Measurements from ENCODE around the gene LUZP1.
A peak's percentile ranks its signal among the peaks of the same experiment; 100 is the strongest.
"Not testable (repeated sequence)": the region's sequence is repeated elsewhere in the genome, so short reads cannot be mapped to it uniquely, and the experiment has no call there.

Gene LUZP1

DNA sequence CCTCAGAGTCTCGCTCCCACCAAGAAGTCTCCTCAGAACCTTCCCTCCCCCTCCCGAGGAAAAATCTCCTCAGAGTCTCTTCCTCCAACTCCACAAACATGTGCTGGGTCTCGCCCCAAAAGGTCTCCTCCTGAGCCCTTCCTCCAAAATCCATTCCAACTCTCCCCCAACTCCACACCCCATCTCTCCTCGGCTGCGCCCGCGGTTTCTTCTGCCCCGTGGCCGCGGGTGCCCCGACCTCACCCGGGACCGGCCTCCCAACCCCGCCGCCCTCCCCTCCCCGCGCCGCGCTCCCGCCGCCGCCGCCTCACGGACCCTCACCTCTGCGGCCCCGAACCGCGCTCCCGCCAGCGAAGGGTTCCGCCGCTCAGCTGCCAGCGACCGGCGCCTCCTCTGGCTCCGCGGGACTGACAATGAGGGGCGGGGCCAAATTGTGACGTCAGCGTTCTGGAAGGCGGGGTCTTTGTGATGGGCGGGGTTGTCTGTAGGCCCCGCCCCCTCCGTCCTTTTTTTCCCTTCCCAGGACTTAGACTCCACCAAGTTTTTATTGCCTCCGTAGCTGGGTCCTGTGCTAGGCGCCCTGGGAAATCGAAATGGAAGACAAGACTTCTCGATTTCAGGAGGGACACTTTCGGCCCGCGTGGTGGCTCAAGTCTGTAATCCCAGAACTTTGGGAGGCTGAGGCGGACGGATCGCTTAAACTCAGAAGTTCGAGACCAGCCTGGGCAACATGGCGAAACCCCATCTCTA lies at the start of gene LUZP1:
LUZP1 (minus strand) TSS at position 412 of the 750 bp plus-strand sequence.
- peak; percentile 82 for DNase-seq (ENCODE audit: low read depth)

DNA sequence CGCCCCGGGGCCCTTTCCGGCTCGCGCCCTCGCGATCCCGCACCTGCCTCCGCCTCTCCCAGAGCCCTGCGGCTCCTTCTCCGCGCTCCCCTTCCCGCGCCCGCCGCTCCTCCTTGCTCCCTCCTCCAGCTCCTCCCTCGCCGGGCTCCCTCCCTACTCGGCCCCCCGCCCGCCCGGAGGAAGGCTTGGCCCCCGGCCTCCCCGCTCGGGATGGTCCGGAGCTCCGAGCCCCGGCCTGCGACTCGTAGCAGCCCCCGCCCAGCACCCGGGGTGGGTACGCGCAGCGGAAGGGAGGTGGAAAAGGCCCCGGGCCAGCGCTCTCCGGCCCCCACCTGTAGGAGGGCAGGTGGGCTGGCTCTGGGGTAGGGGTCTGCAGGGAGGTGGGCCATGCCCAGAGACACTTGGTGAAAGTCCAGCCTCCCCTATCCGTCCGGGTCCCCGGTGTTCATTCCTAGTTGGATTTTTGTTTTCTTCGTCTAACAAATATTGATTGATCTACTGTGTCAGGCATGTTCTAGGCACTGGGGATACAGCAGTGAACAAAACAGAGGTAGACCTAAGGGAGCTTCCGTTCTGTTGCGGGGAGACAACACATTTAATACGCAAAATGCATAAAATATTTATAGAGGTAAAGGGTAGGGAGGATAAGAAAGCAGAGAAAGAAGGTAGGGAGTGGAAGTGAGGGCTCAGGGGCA lies 48.9 kb upstream of the LUZP1 start, which contains the start of gene HTR1D:
HTR1D (minus strand) TSS at position 82 of the 695 bp plus-strand sequence. CDS start 23,283 bp downstream, outside the sequence.
- DNase-seq (ENCODE audit: low read depth): no peak

DNA sequence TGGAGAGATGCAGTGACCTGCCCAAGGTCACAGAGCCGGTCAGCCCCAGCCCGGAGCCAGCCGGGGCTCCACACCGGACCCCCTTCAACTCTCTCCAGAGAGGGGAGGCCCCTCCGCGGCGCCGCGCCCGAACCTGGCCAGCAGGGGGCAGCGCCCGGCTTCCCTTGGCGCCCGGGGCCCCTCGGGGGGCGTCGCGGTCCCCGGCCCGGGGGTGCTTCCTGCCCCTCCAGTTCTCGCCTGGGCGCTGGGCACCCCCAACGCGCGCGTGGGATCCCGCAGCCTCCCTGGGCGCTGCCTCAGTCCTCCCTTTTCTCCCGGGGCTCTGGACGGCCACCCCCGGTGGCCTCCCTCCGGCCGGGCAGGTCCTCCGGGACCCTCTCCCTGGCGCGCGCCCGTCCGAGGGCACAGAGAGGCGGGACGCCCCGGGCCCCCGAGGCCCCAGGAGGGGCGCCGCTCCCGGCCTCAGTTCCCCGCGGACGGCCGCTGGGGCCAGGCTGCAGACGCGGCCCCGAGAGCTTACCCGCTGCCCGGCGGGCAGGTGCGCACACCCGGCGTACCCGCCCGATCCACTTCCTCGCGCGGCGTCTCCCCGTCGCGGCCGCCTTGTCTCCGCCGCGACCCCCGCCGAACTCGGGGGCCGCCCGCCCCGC lies 48.2 kb upstream of the LUZP1 start:
- DNase-seq (ENCODE audit: low read depth): no peak

DNA sequence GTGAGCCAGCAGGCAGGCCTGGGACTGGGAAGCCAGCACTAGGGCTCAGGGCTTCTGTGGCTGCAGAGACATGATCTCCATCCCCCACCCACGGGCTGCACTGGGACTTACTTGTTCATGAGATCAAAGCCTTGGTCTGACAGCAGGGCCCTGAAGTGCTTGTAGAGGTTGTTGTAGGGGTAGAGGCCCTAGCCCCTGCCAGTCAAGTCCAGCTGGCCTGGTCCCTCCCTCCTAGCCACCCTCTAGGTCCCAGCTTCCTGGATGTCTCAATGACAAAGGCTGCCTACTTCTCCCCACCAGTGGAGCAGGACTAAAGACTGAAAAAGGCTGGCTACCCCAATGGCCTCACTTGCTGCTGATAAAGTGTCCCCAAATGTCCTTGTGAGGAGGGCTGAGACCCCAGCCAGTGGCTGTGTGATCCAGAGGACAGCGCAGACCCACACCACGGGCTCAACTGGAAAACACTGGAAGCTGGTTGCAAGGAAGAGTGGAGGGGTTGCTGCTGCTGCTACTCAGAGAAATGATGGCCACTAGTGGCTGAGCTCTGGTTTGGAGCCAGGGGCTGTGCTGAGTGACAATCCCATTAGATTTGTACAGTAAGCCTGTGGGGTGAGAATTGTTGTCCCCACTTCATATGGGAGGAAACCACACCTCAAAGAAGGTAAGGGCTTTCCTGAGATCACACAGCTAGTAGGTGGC lies 47.2 kb upstream of the LUZP1 start:
- DNase-seq (ENCODE audit: low read depth): no peak

DNA sequence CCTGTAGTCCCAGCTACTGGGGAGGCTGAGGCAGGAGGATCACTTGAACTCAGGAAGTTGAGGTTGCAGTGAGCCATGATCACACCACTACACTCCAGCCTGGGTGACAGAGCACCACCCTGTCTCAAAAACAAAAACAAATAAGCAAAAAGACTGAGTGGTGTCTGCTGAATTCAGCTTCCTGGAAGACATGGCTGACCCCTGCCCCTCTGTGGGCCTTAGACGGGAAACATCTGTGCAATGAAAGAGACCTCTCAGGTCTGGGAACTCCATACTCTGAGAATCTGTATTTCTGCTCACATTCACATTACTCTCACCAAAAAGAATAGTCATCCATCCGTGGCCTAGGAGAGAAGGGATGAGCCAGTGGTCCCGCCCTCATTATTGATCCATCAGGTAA lies 46.6 kb upstream of the LUZP1 start:
- no peak for DNase-seq (ENCODE audit: low read depth)

DNA sequence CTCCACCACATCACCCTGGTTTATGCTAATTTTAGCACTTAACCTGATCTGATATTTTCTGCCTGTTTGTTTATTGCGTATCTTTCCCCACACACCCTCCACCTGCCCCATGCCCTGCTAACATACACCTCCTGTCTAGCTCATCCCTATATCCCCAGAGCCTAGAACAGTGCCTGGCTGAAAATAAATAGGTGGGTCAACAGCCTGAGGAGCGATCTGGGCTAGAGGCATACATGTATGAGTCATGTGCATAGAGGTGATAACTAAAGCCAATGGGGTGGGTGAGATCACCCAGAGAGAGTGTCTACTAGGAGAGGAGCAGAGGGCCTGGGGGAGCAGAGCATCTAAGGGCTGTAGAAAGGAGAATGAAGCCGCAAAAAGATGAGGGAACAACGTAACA lies 46.0 kb upstream of the LUZP1 start:
- no peak for DNase-seq (ENCODE audit: low read depth)

DNA sequence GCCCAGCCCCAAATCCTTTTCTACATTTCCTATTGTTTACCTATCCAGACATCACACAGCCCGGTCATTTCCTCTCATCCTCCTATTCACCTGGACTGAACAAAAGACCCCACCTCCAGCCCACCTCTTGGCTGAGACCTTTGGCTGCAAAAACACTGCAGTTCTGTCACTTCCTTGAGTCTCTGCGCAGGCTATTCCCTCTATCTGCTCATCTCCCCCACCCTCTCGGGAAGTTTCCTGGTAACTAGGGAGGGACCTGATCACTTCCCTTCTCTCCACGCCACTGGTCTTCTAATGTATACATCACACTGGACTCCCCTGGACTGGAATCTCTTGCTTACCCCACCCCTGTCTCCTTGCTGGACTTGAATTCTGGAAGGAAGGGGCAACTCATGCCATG lies 43.3 kb upstream of the LUZP1 start:
- DNase-seq (ENCODE audit: low read depth): no peak

DNA sequence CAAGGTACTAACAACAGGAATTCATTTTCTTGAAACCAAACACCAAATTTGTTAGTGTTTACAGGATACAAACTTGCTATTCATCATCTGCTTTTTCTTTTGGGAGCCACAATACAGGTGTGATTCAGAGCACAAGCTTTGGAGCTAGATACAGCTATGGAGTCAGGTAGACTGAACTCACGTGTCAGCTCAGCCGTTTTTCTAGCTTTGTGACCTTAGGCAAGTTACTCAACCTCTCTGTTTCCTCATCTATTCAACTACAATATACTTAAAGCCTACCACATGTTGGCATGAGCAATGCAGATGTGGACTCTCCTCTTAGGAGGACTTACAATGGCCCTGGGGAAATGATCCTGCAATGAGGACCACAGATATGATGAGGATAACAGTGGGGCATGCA lies 42.3 kb upstream of the LUZP1 start:
- no peak for DNase-seq (ENCODE audit: low read depth)

DNA sequence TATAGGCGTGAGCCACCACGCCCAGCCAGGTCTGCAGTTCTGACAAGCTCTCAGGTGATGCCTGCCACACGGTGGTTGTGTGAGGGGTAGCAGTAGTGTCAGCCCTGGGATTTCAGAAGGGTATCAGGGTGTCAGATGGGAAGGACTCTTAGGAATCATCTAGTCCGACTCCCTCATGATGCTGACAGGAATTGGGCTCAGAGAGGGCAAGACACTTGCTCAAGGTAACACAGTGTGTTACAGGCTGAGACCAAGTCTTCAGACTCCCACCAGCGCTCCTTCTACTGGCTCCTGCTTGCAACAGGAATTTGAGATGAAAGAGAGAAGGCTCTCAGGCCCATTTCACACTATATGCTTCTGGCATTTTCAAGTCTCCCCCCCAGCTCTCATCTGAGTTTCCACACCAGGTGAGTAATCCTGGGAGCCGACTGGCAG lies 41.7 kb upstream of the LUZP1 start:
- DNase-seq (ENCODE audit: low read depth): no peak

DNA sequence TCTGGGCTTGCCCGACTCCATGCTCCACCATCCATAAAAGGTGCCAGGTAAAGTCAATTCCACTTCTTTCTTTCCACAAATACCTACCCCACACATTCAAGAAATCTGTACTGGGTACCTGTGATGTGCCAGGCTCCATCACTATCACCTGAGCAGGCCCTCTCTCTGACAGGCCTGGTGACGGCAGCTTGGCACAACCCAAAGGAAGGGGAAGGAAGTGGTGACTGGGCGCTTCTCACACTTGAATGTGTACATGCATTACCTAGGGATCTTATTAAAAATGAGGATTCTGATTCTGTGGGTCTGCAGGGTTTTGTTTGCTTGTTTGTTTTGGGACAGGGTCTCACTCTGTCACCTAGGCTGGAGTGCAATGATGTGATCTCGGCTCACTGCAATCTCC lies 41.1 kb upstream of the LUZP1 start:
- DNase-seq (ENCODE audit: low read depth): no peak

DNA sequence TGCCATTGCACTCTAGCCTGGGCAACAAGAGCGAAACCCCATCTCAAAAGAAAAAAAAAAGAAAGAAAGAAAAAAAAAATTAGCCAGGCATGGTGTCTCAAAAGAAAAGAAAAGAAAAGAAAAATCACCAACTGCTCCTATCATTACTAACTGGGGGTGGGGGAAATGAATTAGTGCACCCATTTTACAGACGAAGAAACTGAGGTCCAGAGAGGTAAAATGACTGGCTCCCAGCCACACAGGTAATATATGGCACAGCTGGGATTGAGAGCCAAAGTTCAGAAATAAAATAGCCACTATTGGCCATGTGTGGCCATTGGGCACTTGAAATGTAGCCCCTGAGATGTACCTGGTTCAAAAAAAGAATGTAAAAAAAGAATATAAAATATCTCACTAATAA lies 39.9 kb upstream of the LUZP1 start:
- DNase-seq (ENCODE audit: low read depth): no peak

DNA sequence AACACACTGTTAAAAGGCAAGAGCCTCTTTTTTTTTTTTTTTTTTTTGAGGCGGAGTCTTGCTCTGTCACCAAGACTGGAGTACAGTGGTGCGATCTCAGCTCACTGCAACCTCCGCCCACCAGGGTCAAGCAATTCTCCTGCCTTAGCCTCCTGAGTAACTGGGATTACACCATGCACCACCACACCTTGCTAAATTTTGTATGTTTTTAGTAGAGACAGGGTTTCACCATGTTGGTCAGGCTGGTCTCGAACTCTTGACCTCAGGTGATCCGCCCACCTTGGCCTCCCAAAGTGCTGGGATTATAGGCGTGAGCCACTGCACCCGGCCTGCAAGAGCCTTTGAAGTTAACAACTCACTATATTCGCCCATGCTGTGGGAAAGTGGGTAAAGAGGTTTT lies 39.1 kb upstream of the LUZP1 start:
- not testable (repeated sequence) for DNase-seq (ENCODE audit: low read depth)

DNA sequence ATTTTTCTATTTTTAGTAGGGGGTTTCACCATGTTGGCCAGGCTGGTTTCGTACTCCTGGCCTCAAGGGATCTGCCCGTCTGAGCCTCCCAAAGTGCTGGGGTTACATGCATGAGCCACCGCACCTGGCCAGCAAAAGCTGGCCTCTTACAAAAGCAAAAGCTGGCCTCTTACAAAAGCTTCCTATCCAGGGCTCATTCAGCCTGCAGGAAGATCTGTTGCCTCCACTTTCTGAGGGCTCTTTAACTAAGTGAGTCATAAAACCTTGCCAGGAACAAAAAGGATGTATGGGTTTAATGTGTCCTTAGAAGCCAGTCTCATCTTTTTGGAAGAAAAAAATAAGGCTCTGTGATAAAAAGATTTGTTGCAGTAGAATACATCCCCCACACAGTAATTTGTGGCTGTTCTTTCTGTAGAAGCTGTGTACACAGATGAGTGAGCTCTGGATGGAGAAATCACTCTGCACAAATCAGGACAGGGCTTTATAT lies 33.6 kb upstream of the LUZP1 start:
- DNase-seq (ENCODE audit: low read depth): no peak

DNA sequence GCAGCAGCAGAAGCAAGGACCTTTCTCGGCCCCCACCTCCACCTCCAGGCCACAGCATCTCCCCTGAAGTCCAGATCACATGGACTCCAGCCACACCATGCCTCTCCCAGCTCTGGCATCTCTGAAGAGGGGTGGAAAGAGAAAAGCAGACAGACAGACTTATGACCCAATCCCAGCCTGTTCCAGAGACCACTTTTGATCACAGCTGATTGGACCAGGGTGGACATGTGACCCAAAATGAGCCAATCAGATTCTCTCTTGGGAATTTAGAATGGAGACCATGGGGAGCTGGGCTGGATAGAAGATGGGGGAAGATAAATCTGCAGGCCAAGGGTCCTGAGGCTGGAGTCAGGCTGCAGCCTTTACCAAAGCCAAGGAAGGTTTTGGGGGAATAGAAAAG lies 32.2 kb upstream of the LUZP1 start:
- no peak for DNase-seq (ENCODE audit: low read depth)

DNA sequence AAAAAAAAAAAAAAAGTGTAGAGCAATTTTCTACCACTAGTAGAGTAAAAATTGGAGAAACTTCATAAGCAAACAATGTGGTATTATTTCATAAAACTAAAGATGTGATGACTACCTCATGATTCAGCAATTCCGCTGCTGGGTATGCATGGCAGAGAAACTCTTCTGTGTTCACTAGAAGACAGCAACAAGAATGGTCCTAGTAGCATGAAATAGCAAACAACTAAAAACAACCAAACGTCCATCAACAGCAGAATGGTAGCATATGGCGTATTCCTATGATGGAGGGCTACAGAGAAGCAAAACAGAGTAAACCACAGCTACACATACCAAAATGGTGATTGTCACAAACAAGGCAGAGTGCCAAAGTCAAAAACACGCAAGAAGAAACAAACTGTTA lies 29.7 kb upstream of the LUZP1 start:
- DNase-seq (ENCODE audit: low read depth): no peak

DNA sequence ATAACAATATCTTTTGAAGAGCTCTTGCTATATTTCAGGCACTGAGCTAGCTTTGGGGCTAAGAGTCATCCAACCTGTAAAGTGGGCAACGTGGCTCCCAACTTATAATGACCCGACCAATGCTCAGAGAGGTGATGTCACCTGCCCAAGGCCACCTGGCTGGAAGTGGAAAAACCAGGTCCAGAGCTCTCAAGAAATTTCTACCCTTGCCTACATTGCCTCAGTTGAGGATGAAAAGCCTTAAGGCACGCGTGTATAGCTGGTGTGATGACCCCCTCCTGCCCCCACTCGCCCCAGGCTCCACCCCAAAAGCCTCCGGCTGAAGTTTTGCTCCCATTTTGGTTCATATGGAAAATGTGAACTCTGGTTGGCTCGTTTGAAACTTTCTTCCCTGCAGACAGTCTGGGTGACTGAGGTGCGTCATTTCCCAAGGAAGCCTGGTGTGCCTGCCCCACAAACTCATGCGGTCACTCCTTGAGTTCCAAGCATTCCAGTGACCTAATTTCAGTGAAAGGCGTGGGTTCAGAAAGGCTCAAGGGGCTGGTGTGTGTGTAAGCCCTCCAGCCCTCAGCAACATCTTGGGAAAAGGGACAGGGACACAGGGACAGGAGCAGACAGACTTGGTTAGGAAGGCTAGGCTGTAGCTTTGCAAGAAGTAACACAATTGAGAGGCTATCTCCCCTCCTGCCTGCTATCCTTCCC lies 28.1 kb upstream of the LUZP1 start:
- no peak for DNase-seq (ENCODE audit: low read depth)

DNA sequence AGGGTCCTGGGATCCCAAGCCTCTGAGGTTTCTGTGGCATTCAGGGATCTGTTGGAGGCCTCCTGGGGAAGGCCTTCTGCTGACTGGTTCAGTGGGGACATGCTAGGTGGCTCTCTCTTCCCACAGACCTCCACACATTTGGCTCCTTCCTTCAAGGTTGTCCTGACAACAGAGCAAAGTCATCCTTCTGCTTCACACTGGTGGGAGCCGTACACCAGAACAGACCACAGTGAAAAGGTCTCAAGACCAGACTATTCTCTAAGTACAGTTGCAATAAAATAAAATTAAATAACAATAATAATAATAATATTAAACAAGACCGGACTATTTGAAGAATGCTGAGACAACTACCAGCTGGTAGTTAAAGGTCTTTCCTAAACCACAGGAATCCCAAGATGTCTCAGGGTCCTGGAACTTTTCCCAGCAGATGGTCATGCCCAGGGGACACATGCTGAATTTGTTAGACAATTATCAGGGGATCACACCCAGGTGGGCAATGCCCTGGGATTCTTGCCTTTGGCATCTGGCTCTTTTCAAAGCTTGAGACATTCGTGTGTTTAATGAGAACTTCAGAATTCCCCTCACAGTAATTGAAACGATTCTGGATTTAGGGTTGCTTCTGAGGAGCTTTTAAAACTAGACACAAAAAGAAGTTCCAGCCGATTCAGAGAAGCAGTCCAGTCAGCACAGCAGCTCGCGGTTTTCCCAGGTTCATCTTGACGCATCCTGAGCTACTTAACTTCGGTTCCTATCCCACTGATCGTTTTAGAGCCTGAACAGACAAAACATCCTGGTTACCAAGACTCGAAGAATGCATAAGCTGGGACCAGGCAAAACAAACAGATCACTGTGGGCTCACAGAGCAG lies 25.7 kb upstream of the LUZP1 start:
- DNase-seq (ENCODE audit: low read depth): no peak

DNA sequence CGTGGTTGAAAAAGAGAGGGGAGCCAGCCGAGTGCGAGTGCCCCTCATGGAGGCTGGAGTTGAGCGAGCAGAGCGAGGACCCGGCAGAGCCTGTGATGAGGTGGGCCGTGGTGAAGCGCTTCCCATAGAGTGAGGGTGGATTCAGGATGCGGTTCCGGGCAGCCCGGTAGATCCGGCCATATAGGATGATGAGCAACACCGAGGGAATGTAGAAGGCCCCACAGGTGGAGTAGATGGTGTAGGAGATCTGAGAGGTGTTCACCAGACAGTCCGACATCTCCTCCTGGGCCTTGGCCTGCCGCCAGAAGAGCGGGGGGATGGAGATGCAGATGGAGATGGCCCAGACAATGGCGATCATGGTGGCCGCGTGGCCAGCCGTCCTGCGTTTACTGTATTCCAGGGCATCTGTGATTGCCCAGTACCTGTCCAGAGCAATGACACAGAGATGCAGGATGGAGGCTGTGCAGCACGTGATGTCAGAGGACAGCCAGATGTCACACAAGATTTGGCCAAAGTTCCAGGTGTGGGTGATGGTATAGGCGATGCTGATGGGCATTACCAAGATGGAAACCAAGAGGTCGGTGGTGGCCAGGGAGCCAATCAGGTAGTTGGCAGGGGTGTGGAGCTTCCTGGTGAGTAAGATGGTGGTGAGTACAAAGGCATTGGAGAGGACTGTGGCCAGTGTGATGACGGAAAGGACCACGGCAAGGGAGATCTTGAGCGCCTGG lies 24.9 kb upstream of the LUZP1 start:
- no peak for DNase-seq (ENCODE audit: low read depth)

DNA sequence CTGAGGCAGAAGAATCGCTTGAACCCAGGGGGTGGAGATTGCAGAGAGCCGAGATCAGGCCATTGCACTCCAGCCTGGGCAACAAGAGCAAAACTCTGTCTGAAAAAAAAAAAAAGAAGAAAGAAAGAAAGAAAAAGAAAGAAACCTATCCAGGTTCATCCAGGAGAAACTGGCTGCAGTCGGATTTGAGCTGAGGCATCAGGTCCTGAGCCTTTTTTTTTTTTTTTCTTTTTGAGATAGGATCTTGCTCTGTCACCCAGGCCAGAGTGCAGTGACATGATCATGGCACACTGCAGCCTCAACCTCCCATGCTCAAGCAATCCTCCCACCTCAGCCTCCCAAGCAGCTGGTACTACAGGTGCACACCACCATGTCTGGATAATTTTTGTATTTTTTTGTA lies 22.5 kb upstream of the LUZP1 start:
- no peak for DNase-seq (ENCODE audit: low read depth)

DNA sequence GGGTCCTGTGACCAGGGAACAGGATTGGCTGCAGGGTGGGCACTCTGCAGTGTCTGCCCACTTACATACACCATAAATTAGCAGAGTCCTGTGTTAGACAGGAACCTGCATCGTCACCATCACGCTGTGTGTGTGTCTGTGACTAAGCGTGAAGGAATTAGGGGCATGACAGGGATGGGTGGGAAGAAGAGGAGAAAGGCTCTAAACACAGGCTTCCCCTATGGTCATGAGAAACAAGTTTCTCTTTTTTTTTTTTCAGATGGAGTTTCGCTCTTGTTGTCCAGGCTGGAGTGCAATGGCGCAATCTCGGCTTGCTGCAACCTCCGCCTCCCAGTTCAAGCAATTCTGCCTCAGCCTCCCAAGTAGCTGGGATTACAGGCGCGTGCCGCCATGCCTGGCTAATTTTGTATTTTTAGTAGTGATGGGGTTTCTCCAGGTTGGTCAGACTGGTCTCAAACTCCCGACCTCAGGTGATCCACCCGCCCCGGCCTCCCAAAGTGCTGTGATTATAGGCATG lies 20.3 kb upstream of the LUZP1 start:
- not testable (repeated sequence) for DNase-seq (ENCODE audit: low read depth)
